Activated naive CD4-positive, alpha-beta T cell (primary cell): Measurements from ENCODE around the gene MTERF2.
"Not testable (repeated sequence)": the region's sequence is repeated elsewhere in the genome, so short reads cannot be mapped to it uniquely, and the experiment has no call there.

ENCODE experiments used
- DNase-seq, 4 experiments: peaks; one replicate each; lab custom pipeline; 2025; lab: John Stamatoyannopoulos, UW

The MTERF2 gene, protein sequence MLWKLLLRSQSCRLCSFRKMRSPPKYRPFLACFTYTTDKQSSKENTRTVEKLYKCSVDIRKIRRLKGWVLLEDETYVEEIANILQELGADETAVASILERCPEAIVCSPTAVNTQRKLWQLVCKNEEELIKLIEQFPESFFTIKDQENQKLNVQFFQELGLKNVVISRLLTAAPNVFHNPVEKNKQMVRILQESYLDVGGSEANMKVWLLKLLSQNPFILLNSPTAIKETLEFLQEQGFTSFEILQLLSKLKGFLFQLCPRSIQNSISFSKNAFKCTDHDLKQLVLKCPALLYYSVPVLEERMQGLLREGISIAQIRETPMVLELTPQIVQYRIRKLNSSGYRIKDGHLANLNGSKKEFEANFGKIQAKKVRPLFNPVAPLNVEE

DNA sequence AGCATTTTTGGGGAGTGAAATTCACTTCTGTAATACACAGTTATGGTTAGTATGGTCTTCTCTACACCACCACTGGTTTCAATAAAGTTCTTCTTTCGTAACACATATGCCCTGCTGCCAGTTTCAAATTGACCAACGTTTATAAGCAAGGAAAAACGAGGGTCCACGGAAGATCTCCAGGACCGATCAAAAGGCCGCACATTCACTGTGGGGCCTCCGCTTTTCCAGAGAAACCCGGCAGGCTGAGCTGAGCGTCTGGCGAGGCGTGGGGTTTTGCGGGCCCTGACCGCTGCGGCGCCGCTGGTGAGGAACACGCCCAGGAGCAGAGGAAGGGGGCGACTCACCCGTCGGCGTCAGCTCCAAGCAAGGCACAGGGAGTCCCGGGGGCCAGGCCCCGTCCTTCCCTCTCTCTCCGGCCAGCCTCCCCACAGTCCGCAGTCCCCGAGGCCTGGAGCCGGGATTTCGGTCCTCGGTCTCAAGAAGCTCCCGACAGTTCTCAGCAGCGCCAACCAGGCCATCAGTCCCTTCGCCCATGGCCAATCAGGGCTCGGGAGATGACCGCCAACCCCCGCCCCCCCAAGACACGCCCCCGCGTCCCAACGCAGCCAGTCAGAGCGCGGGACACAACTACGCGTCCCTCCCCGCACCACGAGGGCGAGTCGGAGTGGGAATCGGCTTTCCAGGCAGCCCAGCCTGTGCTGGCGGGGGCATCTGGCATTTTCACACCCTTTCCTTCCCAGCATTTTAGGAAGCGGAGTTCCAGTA, at the start of gene MTERF2:
TSS of gene MTERF2 (minus strand) at position 522 of the 765 bp plus-strand sequence. CDS start 8,432 bp downstream, outside the sequence.
- DNase-seq: peak; percentile 46 to 75 (median 56)

- no peak for DNase-seq
Observed at GRCh38 chr12:107035733-107036132, 48.8 kb upstream of the MTERF2 start.

DNA sequence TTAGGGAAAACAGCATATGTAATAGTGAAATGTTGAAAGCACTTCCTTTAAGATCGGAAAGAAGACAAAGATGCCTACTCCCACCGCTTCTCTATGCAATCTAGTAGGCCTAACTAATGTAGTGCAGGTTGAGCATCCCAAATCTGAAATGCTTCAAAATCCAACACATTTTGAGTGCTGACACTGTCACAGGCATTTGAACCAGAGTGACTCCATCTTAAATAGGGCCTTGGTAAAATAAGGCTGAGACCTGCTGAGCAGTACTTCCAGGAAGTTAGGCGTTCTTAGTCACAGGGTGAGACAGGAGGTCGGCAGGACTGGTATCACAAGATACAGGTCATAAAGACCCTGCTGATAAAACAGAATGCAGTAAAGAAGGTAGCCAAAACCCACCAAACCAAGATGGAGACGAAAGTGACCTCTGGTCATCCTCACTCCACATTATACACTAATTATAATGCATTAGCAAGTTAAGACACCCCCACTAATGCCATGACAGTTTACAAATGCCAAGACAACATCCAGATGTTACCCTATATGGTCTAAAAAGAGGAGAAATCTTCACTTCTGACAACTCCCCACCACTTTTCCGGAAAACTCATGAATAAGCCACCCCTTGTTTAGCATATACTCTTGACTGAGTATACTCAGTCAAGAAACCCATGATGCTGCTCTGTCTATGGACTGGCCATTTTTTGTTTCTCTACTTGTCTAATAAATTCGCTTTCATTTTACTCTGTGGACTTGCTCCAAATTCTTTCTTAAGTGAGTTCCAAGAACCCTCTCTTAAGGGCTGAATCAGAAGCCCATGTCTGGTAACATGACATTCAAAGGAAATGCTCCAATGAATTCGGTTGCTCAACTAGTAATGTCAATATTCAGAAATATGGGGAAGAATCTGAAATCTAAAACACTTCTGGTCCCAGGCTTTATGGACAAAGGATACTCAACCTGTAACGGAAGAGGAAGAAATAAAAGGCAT, 47.1 kb upstream of the MTERF2 start:
- no peak for DNase-seq

GRCh38 chr12:107032266-107032665, 45.3 kb upstream of the MTERF2 start:
- DNase-seq: no peak

- DNase-seq: no peak
Observed at GRCh38 chr12:107031061-107031460, 44.1 kb upstream of the MTERF2 start.

- DNase-seq: no peak
Observed at GRCh38 chr12:107029081-107029480, 42.1 kb upstream of the MTERF2 start.

DNA sequence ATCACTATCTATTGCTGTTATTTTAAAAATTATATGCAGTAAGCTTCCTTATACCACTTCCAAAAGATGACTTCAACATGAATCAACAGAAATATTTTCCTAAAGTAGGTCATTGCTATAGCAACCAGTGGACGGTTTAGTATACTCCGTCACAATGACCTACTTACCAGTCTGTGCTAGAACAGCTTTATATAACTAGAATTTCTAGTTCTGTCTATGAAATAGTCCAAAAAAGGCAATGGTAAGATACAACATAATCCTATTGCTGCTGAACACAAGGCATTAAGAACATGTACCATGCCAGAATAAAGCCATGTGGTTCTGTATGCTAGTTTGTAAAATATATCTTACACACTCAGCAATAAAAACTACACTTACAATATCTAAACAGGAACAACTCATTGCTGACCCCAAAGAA, 40.7 kb upstream of the MTERF2 start:
- no peak for DNase-seq

- no peak for DNase-seq
Observed at GRCh38 chr12:107026806-107027635, 40.1 kb upstream of the MTERF2 start.

DNA sequence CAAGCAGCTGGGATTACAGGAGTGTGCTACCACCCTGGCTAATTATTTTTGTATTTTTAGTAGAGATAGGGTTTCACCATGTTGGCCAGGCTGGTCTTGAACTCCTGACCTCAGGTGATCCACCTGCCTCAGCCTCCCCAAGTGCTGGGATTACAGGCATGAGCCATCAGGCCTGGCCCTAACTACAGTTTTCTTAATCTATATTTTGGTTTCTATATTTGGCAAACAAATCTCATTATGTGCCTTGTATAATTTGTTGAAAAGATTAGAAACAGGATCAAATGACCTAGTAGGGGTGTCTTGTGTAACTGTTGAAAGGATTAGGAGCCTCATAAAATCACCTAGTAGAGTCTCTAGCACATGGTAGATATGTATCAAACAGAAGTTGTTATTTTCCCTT, 39.4 kb upstream of the MTERF2 start:
- not testable (repeated sequence) for DNase-seq

- DNase-seq: no peak
Observed at GRCh38 chr12:107025671-107026070, 38.7 kb upstream of the MTERF2 start.

GRCh38 chr12:107019546-107019945, 32.6 kb upstream of the MTERF2 start:
- DNase-seq: no peak

DNA sequence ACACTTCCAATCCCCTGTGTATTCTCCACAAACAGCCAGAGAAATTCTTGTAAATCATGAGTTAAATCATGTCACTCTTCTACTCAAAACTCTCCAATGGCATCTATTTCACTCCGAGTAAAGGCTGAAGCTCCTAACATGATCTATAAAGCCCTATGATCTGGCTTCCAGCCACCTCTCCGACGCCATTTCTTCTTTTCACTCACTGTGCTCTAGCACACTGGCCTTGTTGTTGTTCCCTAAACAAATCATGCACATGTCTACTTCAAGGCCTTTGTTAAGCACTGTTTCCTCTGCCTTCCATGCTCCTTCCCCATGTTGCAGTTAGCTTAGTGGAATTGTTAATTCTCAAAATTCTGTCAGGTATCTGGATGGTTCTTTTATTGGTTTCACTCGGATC, 30.1 kb upstream of the MTERF2 start:
- no peak for DNase-seq

DNA sequence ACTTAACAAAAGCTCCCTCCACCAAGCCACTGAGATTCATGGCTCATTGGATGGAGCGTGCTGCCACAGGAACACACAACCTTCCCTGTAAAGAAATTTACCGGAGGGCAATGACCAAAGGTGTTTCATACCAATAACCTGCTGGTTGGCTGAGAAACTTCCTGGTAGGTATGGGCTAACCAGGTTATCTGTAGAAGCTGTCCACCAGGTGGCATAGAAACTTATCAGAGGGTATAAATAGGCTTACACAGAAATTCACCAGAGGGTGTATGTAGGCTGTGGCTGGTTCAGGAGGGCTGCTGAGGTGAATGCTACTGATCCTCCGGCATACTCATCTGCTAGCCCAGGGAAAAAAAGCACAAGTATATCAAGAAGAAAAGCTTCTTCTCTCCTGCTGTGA, 27.1 kb upstream of the MTERF2 start:
- DNase-seq: no peak

DNA sequence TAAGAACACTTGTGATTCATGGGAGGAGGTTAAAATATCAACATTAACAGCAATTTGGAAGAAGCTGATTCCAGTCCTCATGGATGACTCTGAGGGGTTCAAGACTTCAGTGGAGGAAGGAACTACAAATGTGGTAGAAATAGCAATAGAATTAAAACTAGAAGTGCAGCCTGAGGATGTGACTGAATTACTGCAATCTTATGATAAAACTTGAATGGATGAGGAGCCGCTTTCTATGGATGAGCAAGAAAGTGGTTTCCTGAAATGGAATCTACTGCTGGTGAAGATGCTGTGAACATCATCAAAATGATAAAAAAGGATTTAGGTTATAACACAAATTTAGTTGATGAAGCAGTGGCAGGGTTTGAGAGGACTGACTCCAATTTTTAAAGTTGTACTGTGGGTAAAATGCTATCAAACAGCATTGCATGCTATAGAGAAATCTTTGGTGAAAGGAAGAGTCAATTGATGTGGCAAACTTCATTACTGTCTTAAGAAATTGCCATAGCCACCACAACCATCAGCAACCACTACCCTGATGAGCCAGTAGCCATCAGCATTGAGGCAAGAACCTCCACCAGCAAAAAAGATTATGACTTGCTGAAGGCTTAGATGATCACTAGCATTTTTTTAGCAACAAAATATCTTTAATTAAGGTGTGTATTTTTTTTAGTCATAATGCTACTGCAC, 25.9 kb upstream of the MTERF2 start:
- DNase-seq: no peak

DNA sequence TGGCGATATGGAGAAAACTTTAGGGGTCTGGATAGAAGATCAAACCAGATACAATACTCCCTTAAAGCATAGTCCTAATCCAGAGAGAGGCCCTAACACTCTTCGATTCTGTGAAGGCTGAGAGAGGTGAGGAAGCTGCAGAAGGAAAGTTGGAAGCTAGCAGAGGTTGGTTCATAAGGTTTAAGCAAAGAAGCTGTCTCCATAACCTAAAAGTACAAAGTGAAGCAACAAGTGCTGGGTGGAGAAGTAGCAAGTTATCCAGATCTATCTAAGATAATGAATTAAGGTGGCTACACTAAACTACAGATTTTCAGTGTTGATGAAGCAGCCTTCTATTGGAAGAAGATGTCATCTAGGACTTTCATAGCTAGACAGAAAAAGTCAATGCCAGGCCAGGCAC, 24.6 kb upstream of the MTERF2 start:
- no peak for DNase-seq

- no peak for DNase-seq
Observed at GRCh38 chr12:107007411-107007810, 20.5 kb upstream of the MTERF2 start.

DNA sequence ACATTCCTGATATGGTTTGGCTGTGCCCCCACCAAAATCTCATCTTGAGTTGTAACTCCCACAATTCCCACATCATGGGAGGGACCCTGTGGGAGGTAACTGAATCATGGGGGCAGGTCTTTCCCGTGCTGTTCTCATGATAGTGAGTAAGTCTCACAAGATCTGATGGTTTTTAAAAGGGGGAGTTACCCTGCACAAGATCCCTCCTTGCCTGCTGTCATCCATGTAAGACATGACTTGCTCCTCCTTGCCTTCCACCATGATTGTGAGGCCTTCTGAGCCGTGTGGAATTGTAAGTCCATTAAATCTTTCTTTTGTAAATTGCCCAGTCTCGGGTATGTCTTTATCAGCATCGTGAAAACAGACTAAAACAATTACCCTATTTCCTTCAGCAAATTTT, 15.7 kb upstream of the MTERF2 start:
- DNase-seq: not testable (repeated sequence)

GRCh38 chr12:106999446-106999845, 12.5 kb upstream of the MTERF2 start:
- no peak for DNase-seq

DNA sequence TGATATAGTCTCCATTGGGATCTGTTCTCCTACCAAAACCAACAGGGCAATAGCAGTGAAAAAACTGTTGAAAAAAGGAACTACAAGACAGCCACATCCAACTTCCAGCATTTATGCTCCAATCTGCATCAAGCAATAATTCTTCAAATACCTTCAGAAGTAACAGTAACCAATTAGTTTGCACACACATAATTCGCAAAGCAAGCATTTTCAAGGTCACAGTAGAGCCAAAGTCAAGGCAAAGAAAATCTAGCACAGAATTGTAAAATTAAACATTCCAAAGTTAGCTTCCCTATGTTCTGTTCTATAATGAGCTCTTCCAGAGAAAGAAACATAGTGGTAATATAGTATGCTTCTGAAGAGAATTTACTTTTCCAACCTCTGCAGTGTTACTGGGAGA, 11.0 kb upstream of the MTERF2 start:
- no peak for DNase-seq

DNA sequence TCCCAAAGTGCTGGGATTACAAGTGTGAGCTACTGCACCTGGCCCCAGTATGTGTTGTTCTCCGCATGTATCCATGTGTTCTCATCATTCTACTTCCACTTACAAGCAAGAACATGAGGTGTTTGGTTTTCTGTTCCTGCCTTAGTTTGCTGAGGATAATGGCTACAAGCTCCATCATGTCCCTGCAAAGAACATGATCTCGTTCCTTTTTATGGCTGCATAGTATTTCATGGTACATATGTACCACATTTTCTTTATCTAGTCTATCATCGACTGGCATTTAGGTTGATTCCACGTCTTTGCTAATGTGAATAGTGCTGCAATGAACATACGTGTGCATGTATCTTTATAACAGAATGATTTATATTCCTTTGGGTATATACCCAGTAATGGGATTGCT, 9.2 kb upstream of the MTERF2 start:
- DNase-seq: not testable (repeated sequence)
